Natural killer cell (primary cell): ENCODE data around the gene SAMD14. TPM values are rescaled to one million over a fixed set of nuclear protein-coding genes. Genes with fewer than 3 reads are reported as not detected.

ENCODE experiments used
- ATAC-seq, 3 donors: fragments of 150-1000 bp in 2 of 3; fragments of 200-7000 bp in 1 of 3; cut with Tn5 transposase; 1 replicate in 1 of 3; 2 replicates in 2 of 3; pipeline ENCODE4 v1.10.0; 2021; ENCODE audit warnings: mild to moderate bottlenecking in 2 of 3, moderate library complexity in 2 of 3
- DNase-seq, 2 donors: peaks; one replicate each; pipeline versions ENCODE4 v3.0.0 to v3.0.0-alpha.2; 2013 to 2021; ENCODE audit warnings: mixed read lengths in 1 of 2
- H3K27ac ChIP-seq: one replicate; pipeline ENCODE4 v1.5.1; 2013; ENCODE audit warnings: mild to moderate bottlenecking, low read length
- H3K27me3 ChIP-seq: one replicate; pipeline ENCODE4 v1.6.1; 2013; ENCODE audit warnings: low read length; ENCODE audit not compliant: control insufficient read depth, insufficient read depth
- H3K36me3 ChIP-seq: one replicate; pipeline ENCODE4 v1.6.1; 2013; ENCODE audit warnings: low read length; ENCODE audit not compliant: control insufficient read depth, insufficient read depth
- H3K4me1 ChIP-seq: one replicate; pipeline ENCODE4 v1.6.1; 2013; ENCODE audit warnings: low read length; ENCODE audit not compliant: control insufficient read depth, insufficient read depth
- H3K4me3 ChIP-seq: one replicate; pipeline ENCODE4 v1.5.1; 2013; ENCODE audit warnings: low read length
- H3K9me3 ChIP-seq: one replicate; pipeline ENCODE4 v1.6.1; 2013; ENCODE audit warnings: low read length; ENCODE audit not compliant: control insufficient read depth, insufficient read depth
- H3K27ac Mint-ChIP-seq, 2 donors: one replicate each; pipeline ENCODE4 v1.8.0; 2022; ENCODE audit warnings: mild to moderate bottlenecking in 2 of 2, mixed read lengths in 2 of 2, moderate library complexity in 1 of 2
- H3K27me3 Mint-ChIP-seq, 2 donors: one replicate each; pipeline ENCODE4 v1.8.0; 2022; ENCODE audit warnings: low read depth in 2 of 2, mixed read lengths in 2 of 2
- H3K36me3 Mint-ChIP-seq: one replicate; pipeline ENCODE4 v1.8.0; 2022; ENCODE audit warnings: mixed read lengths
- H3K4me1 Mint-ChIP-seq, 2 donors: one replicate each; pipeline ENCODE4 v1.8.0; 2022; ENCODE audit warnings: mixed read lengths in 2 of 2
- H3K4me3 Mint-ChIP-seq: one replicate; pipeline ENCODE4 v1.8.0; 2022; ENCODE audit warnings: mild to moderate bottlenecking, moderate library complexity, mixed read lengths
- H3K9me3 Mint-ChIP-seq, 2 donors: one replicate each; pipeline ENCODE4 v1.8.0; 2022; ENCODE audit warnings: mixed read lengths in 2 of 2
- WGBS: methylation state at CpG from one replicate; pipeline ENCODE4 v1.1.7; 2013; ENCODE audit warnings: missing lambda C conversion rate; ENCODE audit not compliant: insufficient coverage; 5-methylcytosine and 5-hydroxymethylcytosine counted together
- intact Hi-C: fragments of 100-400 bp; cut with micrococcal nuclease; formaldehyde crosslinking; loops from one replicate; pipeline ENCODE4 v1.14.2; 2022
- total RNA-seq, 4 donors: library from RNA; stranded (reverse); fragments of 120-200 nt in 1 of 4; gene quantifications; one replicate each; pipeline versions ENCODE4 v1.2.3 to v1.2.4, GENCODE V29; 2013 to 2022
- TF ChIP-seq, protein P1 (sequence below): fragments of 200-600 bp; IDR thresholded peaks from one replicate; pipeline ENCODE4 v1.8.0; 2022; ENCODE audit warnings: antibody characterized with exemption

The SAMD14 gene
- total RNA-seq, 3 donors from 2014 or later (not counting 1 experiment from before 2014, with no cell fraction given): 1.1 to 2.1 (median 1.5) TPM

- H3K36me3 ChIP-seq: peaks cover 50% of the 10 kb centered on the region
- 85% methylated on average over 16 of the region's 16 CpGs for WGBS
- no peaks in the 10 kb centered on the region for H3K9me3 ChIP-seq
- H3K27ac ChIP-seq: no peak overlapping the region
- Mint-ChIP-seq H3K4me1 (peaks cover 84 to 89% of the 10 kb centered on the region in 2 donors), H3K4me3 (peak overlapping the region; percentile 35), H3K36me3 (no peaks in the 10 kb centered on the region), H3K27me3 (no peaks in the 10 kb centered on the region), H3K9me3 (no peaks in the 10 kb centered on the region), H3K27ac (peak overlapping the region; percentile 11 to 98)
- TF ChIP-seq, protein P1, sequence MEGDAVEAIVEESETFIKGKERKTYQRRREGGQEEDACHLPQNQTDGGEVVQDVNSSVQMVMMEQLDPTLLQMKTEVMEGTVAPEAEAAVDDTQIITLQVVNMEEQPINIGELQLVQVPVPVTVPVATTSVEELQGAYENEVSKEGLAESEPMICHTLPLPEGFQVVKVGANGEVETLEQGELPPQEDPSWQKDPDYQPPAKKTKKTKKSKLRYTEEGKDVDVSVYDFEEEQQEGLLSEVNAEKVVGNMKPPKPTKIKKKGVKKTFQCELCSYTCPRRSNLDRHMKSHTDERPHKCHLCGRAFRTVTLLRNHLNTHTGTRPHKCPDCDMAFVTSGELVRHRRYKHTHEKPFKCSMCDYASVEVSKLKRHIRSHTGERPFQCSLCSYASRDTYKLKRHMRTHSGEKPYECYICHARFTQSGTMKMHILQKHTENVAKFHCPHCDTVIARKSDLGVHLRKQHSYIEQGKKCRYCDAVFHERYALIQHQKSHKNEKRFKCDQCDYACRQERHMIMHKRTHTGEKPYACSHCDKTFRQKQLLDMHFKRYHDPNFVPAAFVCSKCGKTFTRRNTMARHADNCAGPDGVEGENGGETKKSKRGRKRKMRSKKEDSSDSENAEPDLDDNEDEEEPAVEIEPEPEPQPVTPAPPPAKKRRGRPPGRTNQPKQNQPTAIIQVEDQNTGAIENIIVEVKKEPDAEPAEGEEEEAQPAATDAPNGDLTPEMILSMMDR: no peak
- intact Hi-C loops: no loop called here
- no peak overlapping the region for H3K4me3 ChIP-seq
- peaks cover 86% of the 10 kb centered on the region for H3K4me1 ChIP-seq
- no peaks in the 10 kb centered on the region for H3K27me3 ChIP-seq
- DNase-seq: no peak
- ATAC-seq: no peak
Observed at GRCh38 chr17:50144845-50145531, 15.0 kb upstream of the SAMD14 start.

DNA sequence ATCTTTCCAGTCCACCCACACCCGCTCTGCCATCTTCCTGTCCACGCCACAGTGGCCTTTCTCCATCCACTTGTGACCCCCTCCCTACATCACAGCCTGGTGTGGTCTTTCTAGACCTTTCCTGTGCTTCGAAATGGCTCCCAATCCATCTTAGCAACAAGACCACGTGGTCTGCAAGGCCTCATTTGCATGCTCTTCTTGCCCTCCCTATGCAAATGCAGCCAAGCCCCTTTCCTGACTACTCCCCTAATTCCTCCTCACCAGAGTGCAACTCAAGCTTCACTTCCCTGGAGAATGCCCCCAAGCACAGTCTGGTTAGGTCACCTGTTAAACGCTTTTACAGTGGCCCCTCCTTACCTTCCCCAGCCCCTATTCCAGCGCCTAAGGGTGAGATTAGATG is 14.4 kb upstream of the SAMD14 start:
- TF ChIP-seq, protein P1: no peak
- intact Hi-C loops: no loop called here
- H3K9me3 Mint-ChIP-seq: no peaks in the 10 kb centered on the region
- no peaks in the 10 kb centered on the region for H3K27me3 Mint-ChIP-seq
- H3K4me1 Mint-ChIP-seq: peaks cover 89 to 95% of the 10 kb centered on the region in 2 donors
- Histone ChIP-seq H3K36me3 (peaks cover 55% of the 10 kb centered on the region), H3K9me3 (no peaks in the 10 kb centered on the region), H3K4me3 (no peak overlapping the region), H3K27me3 (no peaks in the 10 kb centered on the region), H3K27ac (no peak overlapping the region), H3K4me1 (peaks cover 93% of the 10 kb centered on the region)
- 81% methylated on average over 5 of the region's 6 CpGs for WGBS
- H3K27ac Mint-ChIP-seq: peak overlapping the region; percentile 11 to 98
- H3K36me3 Mint-ChIP-seq: no peaks in the 10 kb centered on the region
- no peak for ATAC-seq
- no peak for DNase-seq
- H3K4me3 Mint-ChIP-seq: peak overlapping the region; percentile 13

GRCh38 chr17:50143461-50144176 is 13.7 kb upstream of the SAMD14 start:
- Mint-ChIP-seq H3K4me3 (peak overlapping the region; percentile 13), H3K27ac (peak overlapping the region; percentile 81 to 98), H3K36me3 (no peaks in the 10 kb centered on the region), H3K9me3 (no peaks in the 10 kb centered on the region), H3K27me3 (no peaks in the 10 kb centered on the region), H3K4me1 (peaks cover 89 to 90% of the 10 kb centered on the region in 2 donors)
- H3K27ac ChIP-seq: no peak overlapping the region
- TF ChIP-seq, protein P1: no peak
- 96% methylated on average over 20 of the region's 20 CpGs for WGBS
- no peak for DNase-seq
- no peaks in the 10 kb centered on the region for H3K9me3 ChIP-seq
- H3K36me3 ChIP-seq: peaks cover 63% of the 10 kb centered on the region
- ATAC-seq: no peak
- H3K4me1 ChIP-seq: peaks cover 94% of the 10 kb centered on the region
- no peaks in the 10 kb centered on the region for H3K27me3 ChIP-seq
- intact Hi-C loops: no loop called here
- H3K4me3 ChIP-seq: no peak overlapping the region
